Endothelial cell of umbilical vein (primary cell): ENCODE results near the gene FBH1. TPM values are rescaled to one million over a fixed set of nuclear protein-coding genes. Genes with fewer than 3 reads are reported as not detected.

Experiments
- BruUV-seq: library from RNA; stranded (reverse); fragments of 400-500 nt; replicated peaks from 2 replicates; lab custom pipeline; 2021; lab: Mats Ljungman, UMichigan
- CTCF ChIA-PET: fragments of 300-600, 350-600 bp; sonication (Branson Sonifier 250); formaldehyde crosslinking; loops from one replicate; lab custom pipeline; 2021; ENCODE audit warnings: antibody characterized with exemption, inconsistent platforms; lab: Charles Lee
- POLR2A ChIA-PET: fragments of 300-600, 350-600 bp; sonication (Branson Sonifier 250); formaldehyde crosslinking; loops from one replicate; lab custom pipeline; 2021; ENCODE audit warnings: antibody characterized with exemption, inconsistent platforms; lab: Charles Lee
- DNase-seq: peaks from one replicate; pipeline ENCODE4 v3.0.0-alpha.2; 2011; ENCODE audit warnings: low read depth, low spot score
- FAIRE-seq: peaks from 2 replicates; lab custom pipeline; 2011; peaks lifted over from hg19 to GRCh38; lab: Jason Lieb, UNC
- H2AFZ ChIP-seq: 2 replicates; pipeline ENCODE4 v1.6.0; 2012; ENCODE audit warnings: low read depth, low read length, control low read depth, inconsistent platforms
- H3K27ac ChIP-seq: 2 replicates; pipeline ENCODE4 v1.5.1; 2011; ENCODE audit warnings: low read depth, mild to moderate bottlenecking, control low read depth, low read length, moderate library complexity; ENCODE audit not compliant: insufficient read depth
- H3K27me3 ChIP-seq, 2 experiments: 2 replicates each; pipeline versions ENCODE4 v1.6.0 to v1.6.1; 2011; ENCODE audit warnings: low read length in 2 of 2, mixed read lengths in 1 of 2; ENCODE audit not compliant: control insufficient read depth in 2 of 2, insufficient read depth in 2 of 2
- H3K36me3 ChIP-seq, 2 experiments: 2 replicates in 1 of 2; 3 replicates in 1 of 2; pipeline ENCODE4 v1.5.1; 2011; ENCODE audit warnings: low read length in 2 of 2, mild to moderate bottlenecking in 1 of 2, moderate library complexity in 1 of 2; ENCODE audit not compliant: control insufficient read depth in 2 of 2, insufficient read depth in 2 of 2; ENCODE audit errors: extremely low read depth in 1 of 2
- H3K4me1 ChIP-seq: 3 replicates; pipeline ENCODE4 v1.5.1; 2011; ENCODE audit warnings: mild to moderate bottlenecking, low read length; ENCODE audit not compliant: control insufficient read depth, insufficient read depth; ENCODE audit errors: extremely low read depth
- H3K4me2 ChIP-seq: 2 replicates; pipeline ENCODE4 v1.6.1; 2011; ENCODE audit warnings: low read length, control low read depth, mixed read lengths; ENCODE audit not compliant: insufficient read depth
- H3K4me3 ChIP-seq, 3 experiments: fragments of 200-600 bp in 1 of 3; sonication (generic), shearing (Covaris generic) in 1 of 3; replicated peaks in 1 of 3; 2 replicates each; pipeline ENCODE4 v1.5.1; 2011 to 2016; ENCODE audit warnings: control low read depth in 3 of 3, low read length in 3 of 3, mild to moderate bottlenecking in 2 of 3, inconsistent platforms in 1 of 3, low read depth in 1 of 3, moderate library complexity in 1 of 3; ENCODE audit not compliant: insufficient read depth in 1 of 3
- H3K79me2 ChIP-seq: 2 replicates; pipeline ENCODE4 v1.6.0; 2012; ENCODE audit warnings: low read length, inconsistent platforms; ENCODE audit not compliant: control insufficient read depth, insufficient read depth
- H3K9ac ChIP-seq: replicated peaks from 2 replicates; pipeline ENCODE3; 2011; ENCODE audit warnings: low read length, control low read depth; ENCODE audit not compliant: insufficient read depth; ENCODE audit errors: extremely low read depth
- H3K9me1 ChIP-seq: replicated peaks from 3 replicates; pipeline ENCODE4 v1.6.0; 2011; ENCODE audit warnings: mild to moderate bottlenecking, low read length; ENCODE audit not compliant: control insufficient read depth, insufficient read depth; ENCODE audit errors: extremely low read depth
- H3K9me3 ChIP-seq: replicated peaks from 2 replicates; pipeline ENCODE4 v1.5.1; 2012; ENCODE audit warnings: low read length, inconsistent platforms; ENCODE audit not compliant: control insufficient read depth, insufficient read depth
- H4K20me1 ChIP-seq: replicated peaks from 2 replicates; pipeline ENCODE3; 2011; ENCODE audit warnings: mild to moderate bottlenecking, low read length; ENCODE audit not compliant: control insufficient read depth, insufficient read depth; ENCODE audit errors: extremely low read depth
- EZH2 ChIP-seq: IDR thresholded peaks from 2 replicates; pipeline ENCODE4 v1.6.1; 2012; ENCODE audit warnings: borderline replicate concordance, low read depth, mild to moderate bottlenecking, moderate library complexity, low read length, inconsistent platforms; ENCODE audit not compliant: severe bottlenecking
- FOS ChIP-seq: IDR thresholded peaks from 2 replicates; pipeline ENCODE4 v1.6.1; 2011; ENCODE audit warnings: mild to moderate bottlenecking, low read length, moderate library complexity, borderline replicate concordance; ENCODE audit not compliant: insufficient read depth
- GATA2 ChIP-seq: IDR thresholded peaks from 2 replicates; pipeline ENCODE4 v1.7.0; 2011; ENCODE audit warnings: low read depth, mild to moderate bottlenecking, moderate library complexity, mixed read lengths, low read length; ENCODE audit not compliant: insufficient read length, insufficient read depth
- MAX ChIP-seq: IDR thresholded peaks from 2 replicates; pipeline ENCODE4 v1.6.1; 2011; ENCODE audit not compliant: insufficient read depth, insufficient read length
- POLR2A ChIP-seq: IDR thresholded peaks from 2 replicates; pipeline ENCODE4 v1.6.1; 2012; ENCODE audit warnings: low read depth, mild to moderate bottlenecking, control low read depth, low read length
- POLR2AphosphoS5 ChIP-seq: IDR thresholded peaks from 2 replicates; pipeline ENCODE4 v1.6.1; 2012; ENCODE audit warnings: low read depth, mild to moderate bottlenecking, control low read depth, low read length, moderate library complexity; ENCODE audit not compliant: insufficient read depth
- dilution Hi-C: fragments of 300-500 bp; cut with MboI; formaldehyde crosslinking; loops from one replicate; pipeline ENCODE4 v1.15.0; 2019; ENCODE audit warnings: low sequenced_read_pairs; ENCODE audit not compliant: extremely low pct_ligation_motif_present
- intact Hi-C: fragments of 100-400 bp; cut with micrococcal nuclease; formaldehyde crosslinking; loops from one replicate; pipeline ENCODE4 v1.10.0; 2022
- polyA plus RNA-seq, 4 experiments: library from polyadenylated mRNA; depleted of rRNA in 3 of 4; stranded (reverse) in 3 of 4; unstranded in 1 of 4; fragments of >200 nt; gene quantifications; 2 replicates each; pipeline versions ENCODE4 v1.2.1 to v1.2.3, GENCODE V29; 2011 to 2012; ENCODE audit warnings: missing spikeins in 1 of 4
- total RNA-seq: library from RNA; stranded (reverse); gene quantifications from 2 replicates; pipeline ENCODE4 v1.2.3, GENCODE V29; 2021

Gene FBH1
- total and polyA plus RNA-seq, 2 donors (not counting 3 experiments of a cell fraction or from before 2014, with no cell fraction given): 71.4 to 97.0 TPM

- Histone ChIP-seq H4K20me1 (no peaks in the 10 kb centered on the region), H3K27me3 (no peaks in the 10 kb centered on the region), H3K36me3 (no peaks in the 10 kb centered on the region), H3K9ac (peak overlapping the region; percentile 60), H3K9me1 (no peaks in the 10 kb centered on the region), H3K4me3 (peak overlapping the region; percentile 10 to 98 (median 47)), H3K27ac (peak overlapping the region; percentile 60), H2AFZ (peak overlapping the region; percentile 35), H3K79me2 (peaks cover 40% of the 10 kb centered on the region), H3K4me2 (peak overlapping the region; percentile 76), H3K4me1 (peaks cover 31% of the 10 kb centered on the region), H3K9me3 (no peaks in the 10 kb centered on the region)
- TF ChIP-seq POLR2A (peak; percentile 19), FOS (no peak), GATA2 (no peak), EZH2 (no peak), MAX (no peak), POLR2AphosphoS5 (no peak)
- POLR2A ChIA-PET: no interaction called here
- CTCF ChIA-PET: interaction anchor here (0.6 to 3.1 kb wide), 7 partner anchors 11 to 114 kb away, joined by 3 to 17 read pairs (median 3); no protein-coding TSS in a partner anchor
- intact Hi-C loops (loop anchor here (5.0 to 10.0 kb wide), 5 partner anchors 36 to 749 kb away; partner anchors contain the start of genes FBH1, GDI2 and RBM17), dilution Hi-C loops (no loop called here)
- BruUV-seq: no TSS peak
- DNase-seq: peak; percentile 66
- peak; percentile 75 for FAIRE-seq
These were observed 85.8 kb downstream of the FBH1 start for GRCh38 chr10:5975641-5976473.
